Right lobe of liver (tissue), 4 donors: ENCODE measurements around the gene PSMD6.

Source experiments
- POLR2A ChIP-seq: fragments of 450-650 bp; IDR thresholded peaks from one replicate; pipeline ENCODE4 v1.6.1; 2017; ENCODE audit warnings: antibody characterized with exemption, mild to moderate bottlenecking
- TF ChIP-seq, protein P1 (sequence below), 4 donors: fragments of 200-600 bp in 3 of 4; fragments of 450-650 bp in 1 of 4; IDR thresholded peaks; one replicate each; pipeline versions ENCODE4 v1.5.1 to v1.8.0; 2016 to 2022; ENCODE audit warnings: antibody characterized with exemption in 4 of 4, mild to moderate bottlenecking in 2 of 4
- donor health status: DM: no; HTN: no; CAD: no.
- donor health status: DM: no; HTN: no; CAD: no.
- donor health status: DM: no; HTN: yes; CAD: no.

GRCh38 chr3:64029287-64029686, 6.0 kb upstream of the PSMD6 start:
- TF ChIP-seq, protein P1, sequence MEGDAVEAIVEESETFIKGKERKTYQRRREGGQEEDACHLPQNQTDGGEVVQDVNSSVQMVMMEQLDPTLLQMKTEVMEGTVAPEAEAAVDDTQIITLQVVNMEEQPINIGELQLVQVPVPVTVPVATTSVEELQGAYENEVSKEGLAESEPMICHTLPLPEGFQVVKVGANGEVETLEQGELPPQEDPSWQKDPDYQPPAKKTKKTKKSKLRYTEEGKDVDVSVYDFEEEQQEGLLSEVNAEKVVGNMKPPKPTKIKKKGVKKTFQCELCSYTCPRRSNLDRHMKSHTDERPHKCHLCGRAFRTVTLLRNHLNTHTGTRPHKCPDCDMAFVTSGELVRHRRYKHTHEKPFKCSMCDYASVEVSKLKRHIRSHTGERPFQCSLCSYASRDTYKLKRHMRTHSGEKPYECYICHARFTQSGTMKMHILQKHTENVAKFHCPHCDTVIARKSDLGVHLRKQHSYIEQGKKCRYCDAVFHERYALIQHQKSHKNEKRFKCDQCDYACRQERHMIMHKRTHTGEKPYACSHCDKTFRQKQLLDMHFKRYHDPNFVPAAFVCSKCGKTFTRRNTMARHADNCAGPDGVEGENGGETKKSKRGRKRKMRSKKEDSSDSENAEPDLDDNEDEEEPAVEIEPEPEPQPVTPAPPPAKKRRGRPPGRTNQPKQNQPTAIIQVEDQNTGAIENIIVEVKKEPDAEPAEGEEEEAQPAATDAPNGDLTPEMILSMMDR (IDR thresholded peaks at IDR 0.05) = no peak
- no peak for TF ChIP-seq POLR2A
